GM12878 (cell line): Measurements from ENCODE around the gene RIMS3.

Source experiments
- CREM ChIP-seq: IDR thresholded peaks from 2 replicates; pipeline ENCODE4 v1.6.1; 2014; ENCODE audit warnings: antibody characterized with exemption, low read depth
- EED ChIP-seq: sonication (generic); IDR thresholded peaks from 2 replicates; pipeline ENCODE4 v1.6.1; 2016; ENCODE audit warnings: antibody characterized with exemption, low read depth
- MEF2B ChIP-seq: fragments of 450-650 bp; IDR thresholded peaks from 2 replicates; pipeline ENCODE4 v1.6.1; 2018; ENCODE audit warnings: mild to moderate bottlenecking, moderate library complexity; ENCODE audit not compliant: partially characterized antibody, poor library complexity, severe bottlenecking
- NFYB ChIP-seq: IDR thresholded peaks from 2 replicates; pipeline ENCODE4 v1.6.1; 2011; ENCODE audit warnings: low read depth, mild to moderate bottlenecking, low read length, improper control_type of control experiment, moderate library complexity; ENCODE audit not compliant: insufficient read depth
- TF ChIP-seq, protein P1 (sequence below): IDR thresholded peaks from 2 replicates; pipeline ENCODE4 v1.6.1; 2012; ENCODE audit warnings: low read depth, low read length, improper control_type of control experiment
- TF ChIP-seq, protein P2 (sequence below): IDR thresholded peaks from 2 replicates; pipeline ENCODE4 v1.6.1; 2011; ENCODE audit warnings: low read depth, low read length, improper control_type of control experiment, borderline replicate concordance

DNA sequence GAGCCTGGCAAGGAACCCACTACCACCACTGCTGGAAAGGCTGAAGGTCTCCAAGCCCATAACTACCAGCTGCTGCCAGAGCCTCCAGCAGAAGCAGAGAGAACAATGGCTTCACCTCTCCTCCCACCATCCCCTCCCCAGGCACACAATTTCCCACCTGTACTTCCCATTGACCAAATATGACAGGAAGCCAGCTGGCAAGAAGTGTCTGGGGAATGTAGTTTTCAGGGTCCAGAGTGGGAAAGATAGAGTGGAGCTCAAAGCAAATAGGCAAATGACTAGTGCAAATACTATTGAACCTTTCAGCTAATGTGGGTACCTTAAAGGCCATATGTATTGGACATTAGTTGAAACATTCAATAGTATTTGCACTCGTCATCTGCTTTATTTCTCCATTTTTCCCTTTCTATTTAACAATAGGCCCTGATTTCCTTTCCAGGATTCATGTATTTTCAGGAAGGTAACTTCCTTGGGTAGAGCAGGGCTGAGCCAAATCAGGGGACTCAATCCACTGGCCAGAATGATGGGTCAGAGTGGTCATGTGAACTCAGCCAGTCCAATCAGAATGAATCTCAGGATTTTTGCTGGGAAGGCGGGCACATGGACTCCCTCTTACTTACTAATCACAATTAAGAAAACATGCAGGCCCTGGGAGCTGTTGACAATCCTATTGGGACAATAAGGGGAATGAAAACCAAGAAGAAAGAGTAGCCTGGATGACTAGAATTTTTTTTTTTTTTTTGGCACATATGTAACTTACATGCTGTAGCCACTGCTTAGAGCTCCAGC lies 13.9 kb upstream of the RIMS3 start:
- TF ChIP-seq MEF2B: no peak
- TF ChIP-seq CREM: no peak
- TF ChIP-seq, protein P1, sequence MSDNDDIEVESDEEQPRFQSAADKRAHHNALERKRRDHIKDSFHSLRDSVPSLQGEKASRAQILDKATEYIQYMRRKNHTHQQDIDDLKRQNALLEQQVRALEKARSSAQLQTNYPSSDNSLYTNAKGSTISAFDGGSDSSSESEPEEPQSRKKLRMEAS: no peak
- no peak for TF ChIP-seq EED
- 0 out of 2 replicates have a peak, but pooled peaks have one; percentile 9 for TF ChIP-seq NFYB
- TF ChIP-seq, protein P2, sequence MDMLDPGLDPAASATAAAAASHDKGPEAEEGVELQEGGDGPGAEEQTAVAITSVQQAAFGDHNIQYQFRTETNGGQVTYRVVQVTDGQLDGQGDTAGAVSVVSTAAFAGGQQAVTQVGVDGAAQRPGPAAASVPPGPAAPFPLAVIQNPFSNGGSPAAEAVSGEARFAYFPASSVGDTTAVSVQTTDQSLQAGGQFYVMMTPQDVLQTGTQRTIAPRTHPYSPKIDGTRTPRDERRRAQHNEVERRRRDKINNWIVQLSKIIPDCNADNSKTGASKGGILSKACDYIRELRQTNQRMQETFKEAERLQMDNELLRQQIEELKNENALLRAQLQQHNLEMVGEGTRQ: no peak
